Activated CD8-positive, alpha-beta T cell treated with anti-CD3 and anti-CD28 coated beads for 36 hours (primary cell): ENCODE measurements around the gene SERTAD1. TPM values are rescaled to one million over a fixed set of nuclear protein-coding genes. Genes with fewer than 3 reads are reported as not detected.

Experiments
- ATAC-seq: fragments of 200-7000 bp; cut with Tn5 transposase; one replicate; pipeline ENCODE4 v1.10.0; 2021; ENCODE audit warnings: mild to moderate bottlenecking, moderate library complexity
- CTCF ChIA-PET: fragments of 350-600 bp; sonication (Branson Sonifier 250); formaldehyde crosslinking; loops from one replicate; lab custom pipeline; 2021; ENCODE audit warnings: antibody characterized with exemption; lab: Charles Lee
- POLR2A ChIA-PET: fragments of 350-600 bp; sonication (Branson Sonifier 250); formaldehyde crosslinking; loops from one replicate; lab custom pipeline; 2021; ENCODE audit warnings: antibody characterized with exemption; lab: Charles Lee
- DNase-seq: peaks from one replicate; pipeline ENCODE4 v3.0.0-alpha.2; 2020
- H3K27ac Mint-ChIP-seq: one replicate; pipeline ENCODE4 v1.8.0; 2021; ENCODE audit warnings: mild to moderate bottlenecking, mixed read lengths
- H3K27me3 Mint-ChIP-seq: one replicate; pipeline ENCODE4 v1.8.0; 2021; ENCODE audit warnings: mixed read lengths
- H3K36me3 Mint-ChIP-seq: one replicate; pipeline ENCODE4 v1.8.0; 2021; ENCODE audit warnings: low read depth, mixed read lengths
- H3K4me1 Mint-ChIP-seq: one replicate; pipeline ENCODE4 v1.8.0; 2021; ENCODE audit warnings: low read depth, mixed read lengths
- H3K4me3 Mint-ChIP-seq: one replicate; pipeline ENCODE4 v1.8.0; 2021; ENCODE audit warnings: mild to moderate bottlenecking, moderate library complexity, mixed read lengths
- H3K9me3 Mint-ChIP-seq: one replicate; pipeline ENCODE4 v1.8.0; 2021; ENCODE audit warnings: mixed read lengths
- intact Hi-C: fragments of 100-400 bp; cut with micrococcal nuclease; formaldehyde crosslinking; loops from one replicate; pipeline ENCODE4 v1.10.0; 2022
- total RNA-seq, 2 experiments: library from RNA; stranded (reverse); gene quantifications; one replicate each; pipeline ENCODE4 v1.2.3, GENCODE V29; 2021
- TF ChIP-seq, protein P1 (sequence below): fragments of 200-600 bp; IDR thresholded peaks from one replicate; pipeline ENCODE4 v1.8.0; 2022; ENCODE audit warnings: antibody characterized with exemption, mild to moderate bottlenecking

The SERTAD1 gene
- total RNA-seq, 2 experiments from 2014 or later = 15.5 to 17.2 TPM

DNA sequence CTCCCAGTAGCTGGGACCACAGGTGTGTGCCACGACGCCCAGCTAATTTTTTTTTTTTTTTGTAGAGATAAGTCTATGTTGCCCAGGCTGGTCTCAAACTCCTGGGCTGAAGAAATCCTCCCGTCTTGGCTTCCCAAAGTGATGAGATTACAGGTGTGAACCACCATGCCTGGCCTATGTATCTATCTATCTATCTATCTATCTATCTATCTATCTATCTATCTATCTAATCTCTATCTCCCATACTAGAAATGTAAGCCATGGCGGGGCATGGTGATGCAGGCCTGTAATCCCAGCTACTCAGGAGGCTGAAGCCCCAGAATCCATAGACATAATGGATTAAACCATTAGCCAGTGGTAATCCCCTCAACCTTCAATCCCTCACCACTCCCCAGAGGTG, 24.9 kb upstream of the SERTAD1 start:
- ATAC-seq = no peak
- H3K27ac Mint-ChIP-seq = no peak overlapping the region
- H3K36me3 Mint-ChIP-seq = no peaks in the 10 kb centered on the region
- no peak overlapping the region for H3K4me3 Mint-ChIP-seq
- H3K4me1 Mint-ChIP-seq = no peaks in the 10 kb centered on the region
- POLR2A ChIA-PET = no interaction called here
- CTCF ChIA-PET = interaction anchor here (1.5 kb wide), 1 partner anchor 14 kb away, joined by 5 read pairs; no protein-coding TSS in a partner anchor
- intact Hi-C loops = no loop called here
- TF ChIP-seq, protein P1, sequence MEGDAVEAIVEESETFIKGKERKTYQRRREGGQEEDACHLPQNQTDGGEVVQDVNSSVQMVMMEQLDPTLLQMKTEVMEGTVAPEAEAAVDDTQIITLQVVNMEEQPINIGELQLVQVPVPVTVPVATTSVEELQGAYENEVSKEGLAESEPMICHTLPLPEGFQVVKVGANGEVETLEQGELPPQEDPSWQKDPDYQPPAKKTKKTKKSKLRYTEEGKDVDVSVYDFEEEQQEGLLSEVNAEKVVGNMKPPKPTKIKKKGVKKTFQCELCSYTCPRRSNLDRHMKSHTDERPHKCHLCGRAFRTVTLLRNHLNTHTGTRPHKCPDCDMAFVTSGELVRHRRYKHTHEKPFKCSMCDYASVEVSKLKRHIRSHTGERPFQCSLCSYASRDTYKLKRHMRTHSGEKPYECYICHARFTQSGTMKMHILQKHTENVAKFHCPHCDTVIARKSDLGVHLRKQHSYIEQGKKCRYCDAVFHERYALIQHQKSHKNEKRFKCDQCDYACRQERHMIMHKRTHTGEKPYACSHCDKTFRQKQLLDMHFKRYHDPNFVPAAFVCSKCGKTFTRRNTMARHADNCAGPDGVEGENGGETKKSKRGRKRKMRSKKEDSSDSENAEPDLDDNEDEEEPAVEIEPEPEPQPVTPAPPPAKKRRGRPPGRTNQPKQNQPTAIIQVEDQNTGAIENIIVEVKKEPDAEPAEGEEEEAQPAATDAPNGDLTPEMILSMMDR = no peak
- no peak for DNase-seq
- H3K9me3 Mint-ChIP-seq = no peaks in the 10 kb centered on the region
- H3K27me3 Mint-ChIP-seq = no peaks in the 10 kb centered on the region

DNA sequence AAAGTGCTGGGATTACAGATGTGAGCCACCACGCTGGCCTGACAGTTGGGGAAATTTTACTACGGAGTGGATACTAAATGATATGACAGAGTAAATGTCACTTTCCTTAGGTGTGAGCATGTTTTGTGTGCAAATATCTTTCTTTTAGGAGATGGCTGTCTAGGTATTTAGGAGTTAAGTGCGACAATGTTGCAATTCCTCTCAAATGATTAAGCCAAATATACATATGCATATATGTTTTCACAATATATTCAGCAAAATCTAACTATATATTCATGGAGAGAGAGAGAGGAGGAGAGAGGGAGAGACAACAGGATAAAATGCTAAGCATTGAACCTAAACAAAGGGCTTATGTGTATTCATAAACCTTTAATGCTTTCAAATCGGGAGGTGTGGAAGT, 23.7 kb upstream of the SERTAD1 start:
- intact Hi-C loops = no loop called here
- POLR2A ChIA-PET = no interaction called here

DNA sequence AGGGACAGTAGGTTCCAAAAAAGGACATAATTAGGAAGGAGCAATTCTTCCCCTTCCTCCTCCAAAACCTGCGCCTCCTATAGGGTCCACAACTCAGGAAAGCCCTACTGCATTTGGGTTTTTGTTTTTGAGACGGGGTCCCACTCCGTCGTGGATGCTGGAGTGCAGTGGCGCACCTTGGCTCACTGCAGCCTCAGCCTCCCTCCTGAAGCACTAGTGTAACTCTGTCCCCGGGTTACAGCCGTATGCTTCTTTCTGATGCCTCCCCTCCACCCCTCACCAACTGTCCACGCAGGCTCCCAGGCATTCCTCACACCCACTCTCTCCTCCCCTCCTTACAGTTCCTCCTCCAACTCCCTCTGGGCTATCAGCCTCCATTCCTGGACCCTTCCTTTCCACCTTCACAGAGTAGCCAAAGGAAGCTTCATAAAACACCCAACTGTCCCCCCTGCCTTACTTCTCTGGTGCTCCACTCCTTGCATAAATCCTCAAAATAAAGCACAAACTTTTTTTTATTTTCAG, 20.5 kb upstream of the SERTAD1 start:
- peaks cover 15% of the 10 kb centered on the region for H3K4me1 Mint-ChIP-seq
- no peaks in the 10 kb centered on the region for H3K36me3 Mint-ChIP-seq
- no peak overlapping the region for H3K27ac Mint-ChIP-seq
- no peaks in the 10 kb centered on the region for H3K27me3 Mint-ChIP-seq
- H3K9me3 Mint-ChIP-seq = no peaks in the 10 kb centered on the region
- intact Hi-C loops = no loop called here
- POLR2A ChIA-PET = interaction anchor here (0.7 kb wide), 1 partner anchor 20 kb away, joined by 3 read pairs; no protein-coding TSS in a partner anchor
- TF ChIP-seq, protein P1 = no peak
- no peak overlapping the region for H3K4me3 Mint-ChIP-seq
- ATAC-seq (no peak), DNase-seq (no peak)
- CTCF ChIA-PET = interaction anchor here (1.2 kb wide), 1 partner anchor 141 kb away, joined by 3 read pairs; no protein-coding TSS in a partner anchor

More for the DNA sequence above, 23.7 kb upstream of the SERTAD1 start:
- Mint-ChIP-seq H3K9me3 (no peaks in the 10 kb centered on the region), H3K4me1 (peaks cover 5% of the 10 kb centered on the region), H3K27ac (no peak overlapping the region), H3K36me3 (no peaks in the 10 kb centered on the region), H3K27me3 (no peaks in the 10 kb centered on the region), H3K4me3 (no peak overlapping the region)
- ATAC-seq = no peak
- TF ChIP-seq, protein P1 = no peak
- CTCF ChIA-PET = no interaction called here
- DNase-seq = no peak

DNA sequence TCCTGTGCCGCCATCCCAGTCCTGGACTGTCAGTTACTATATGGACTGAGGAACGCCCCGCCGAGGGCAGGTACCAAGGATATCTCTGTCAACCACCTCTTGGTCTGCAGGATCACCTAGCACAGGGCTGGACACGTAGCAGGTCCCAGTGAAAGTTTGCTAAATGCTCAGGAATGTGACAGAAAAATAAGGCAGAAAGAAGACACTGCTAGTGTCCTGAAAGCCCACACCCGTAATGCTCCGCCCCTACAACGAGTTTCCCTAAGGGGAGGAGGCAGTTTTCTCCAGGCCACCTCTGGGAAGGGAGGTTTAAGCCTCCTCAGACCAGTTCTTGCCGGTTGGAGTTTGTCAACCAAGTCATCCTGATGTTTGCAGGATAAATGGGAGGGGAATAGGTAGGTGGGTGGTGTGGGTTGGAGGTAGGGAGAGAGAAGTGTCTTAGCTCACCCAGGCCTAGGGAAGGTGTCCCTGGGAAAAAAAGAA, 20.0 kb upstream of the SERTAD1 start:
- H3K9me3 Mint-ChIP-seq = no peaks in the 10 kb centered on the region

More for the DNA sequence above, 20.0 kb upstream of the SERTAD1 start:
- H3K27me3 Mint-ChIP-seq = no peaks in the 10 kb centered on the region
- H3K4me1 Mint-ChIP-seq = peaks cover 19% of the 10 kb centered on the region
- DNase-seq (no peak), ATAC-seq (no peak)
- CTCF ChIA-PET = interaction anchor here (1.2 to 1.4 kb wide), 3 partner anchors 19 to 141 kb away, joined by 3 to 6 read pairs (median 4); no protein-coding TSS in a partner anchor
- TF ChIP-seq, protein P1 = no peak
- H3K36me3 Mint-ChIP-seq = peaks cover 4% of the 10 kb centered on the region
- H3K4me3 Mint-ChIP-seq = peak overlapping the region; percentile 20
- intact Hi-C loops = no loop called here
- POLR2A ChIA-PET = interaction anchor here (0.7 kb wide), 1 partner anchor 19 kb away, joined by 3 read pairs; no protein-coding TSS in a partner anchor
- no peak overlapping the region for H3K27ac Mint-ChIP-seq
